Measurements from ENCODE around the gene MCHR2. TPM values are rescaled to one million over a fixed set of nuclear protein-coding genes. Genes with fewer than 3 reads are reported as not detected.

Gene MCHR2
- total RNA-seq, 2 donors from 2014 or later = not detected

DNA sequence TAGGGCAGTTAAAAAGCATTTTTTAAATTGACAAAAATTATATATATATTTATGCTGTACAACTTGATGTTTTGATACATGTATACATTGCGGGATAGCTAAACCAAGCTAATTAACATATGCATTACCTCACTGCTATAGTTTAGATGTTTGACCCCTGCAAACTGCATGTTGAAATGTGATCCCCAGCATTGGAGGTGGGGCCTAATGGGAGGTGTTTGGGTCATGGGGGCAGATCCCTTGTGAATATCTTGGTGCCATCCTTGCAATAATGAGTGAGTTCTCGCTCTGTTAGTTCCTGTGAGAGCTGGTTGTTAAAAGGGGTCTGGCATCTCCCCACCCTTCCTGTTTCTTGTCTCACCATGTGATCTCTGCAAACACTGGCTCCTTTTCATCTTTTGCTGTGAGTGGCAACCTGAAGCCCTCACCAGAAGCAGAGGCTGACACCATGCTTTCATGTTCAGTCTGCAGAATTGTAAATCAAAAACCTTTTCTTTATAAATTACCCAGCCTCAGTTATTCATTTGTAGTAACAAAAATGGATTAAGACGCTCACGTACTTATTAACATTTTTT is 111.8 kb downstream of the MCHR2 start:
- ATAC-seq (no peak), DNase-seq (no peak)
- Mint-ChIP-seq H3K4me1 (peaks cover 7% of the 10 kb centered on the region), H3K4me3 (no peak overlapping the region), H3K36me3 (ENCODE audit: low read depth) (no peaks in the 10 kb centered on the region), H3K27ac (no peak overlapping the region), H3K27me3 (peaks cover 21% of the 10 kb centered on the region)
- H3K9me3 ChIP-seq (ENCODE audit: control insufficient read depth, low read length, poor library complexity, severe bottlenecking) = no peaks in the 10 kb centered on the region

DNA sequence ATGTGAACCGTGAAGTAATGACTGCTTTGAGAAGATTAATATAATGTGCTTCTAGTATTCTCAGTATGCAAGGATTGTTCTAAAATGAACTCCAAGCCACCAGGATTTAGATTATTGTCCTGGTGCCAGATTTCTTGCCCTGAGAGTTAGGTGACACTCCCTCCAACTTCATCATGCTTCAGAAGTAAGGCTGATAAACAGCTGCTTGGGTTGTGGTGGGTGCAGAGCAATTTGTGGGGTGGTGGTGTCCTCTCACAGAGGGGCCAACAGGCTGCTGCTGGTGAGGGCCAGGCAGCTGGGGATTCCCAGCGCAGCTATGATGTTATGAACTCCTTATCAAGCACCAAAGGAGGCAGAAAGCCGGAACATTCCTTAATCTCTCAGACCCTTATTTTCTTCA is 114.6 kb downstream of the MCHR2 start:
- Mint-ChIP-seq H3K36me3 (ENCODE audit: low read depth) (no peaks in the 10 kb centered on the region), H3K27ac (no peak overlapping the region), H3K4me1 (peaks cover 7% of the 10 kb centered on the region), H3K27me3 (peaks cover 38% of the 10 kb centered on the region), H3K4me3 (no peak overlapping the region)
- H3K9me3 ChIP-seq (ENCODE audit: control insufficient read depth, low read length, poor library complexity, severe bottlenecking) = no peaks in the 10 kb centered on the region
- no peak for ATAC-seq
- DNase-seq = no peak

DNA sequence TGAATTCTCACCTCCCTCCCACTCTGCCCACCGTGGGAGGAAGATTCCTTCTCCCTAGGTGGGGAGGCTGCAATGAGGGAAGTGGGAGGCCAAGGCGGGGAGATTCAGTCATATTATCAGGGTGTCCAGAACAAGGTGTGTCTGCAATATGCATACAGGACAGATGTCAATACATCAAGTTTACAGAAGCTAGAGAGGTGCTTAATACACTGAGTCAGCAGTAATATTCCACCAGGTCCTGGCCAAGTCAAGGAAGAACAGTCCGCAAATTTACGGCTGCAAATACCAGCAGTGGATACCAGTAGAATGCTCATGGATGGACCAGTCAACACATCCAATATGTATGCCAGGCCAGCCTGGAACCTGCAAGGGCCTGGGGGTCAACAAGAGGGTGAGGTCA is 119.0 kb downstream of the MCHR2 start:
- Mint-ChIP-seq H3K27ac (no peak overlapping the region), H3K4me1 (no peaks in the 10 kb centered on the region)

DNA sequence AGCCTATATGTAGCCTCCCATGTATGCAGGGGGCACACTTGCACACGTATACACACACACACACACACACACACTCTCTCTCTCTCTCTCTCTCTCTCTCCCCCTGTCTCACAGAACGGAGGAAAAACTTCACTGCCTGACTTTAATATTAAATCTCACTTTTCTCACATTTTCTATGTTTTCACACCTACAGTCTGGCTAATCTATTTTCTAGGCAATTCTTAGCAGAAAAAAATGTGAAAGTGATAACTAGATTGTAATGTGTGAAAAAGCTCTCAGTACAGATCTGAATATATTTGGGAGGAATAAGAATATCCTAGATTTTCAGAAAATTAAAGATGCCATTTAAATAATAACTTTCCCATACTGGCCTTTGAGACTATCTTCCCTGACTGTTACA is 120.9 kb downstream of the MCHR2 start:
- no peak overlapping the region for H3K27ac Mint-ChIP-seq
- no peaks in the 10 kb centered on the region for H3K36me3 Mint-ChIP-seq (ENCODE audit: low read depth)
- peaks cover 73% of the 10 kb centered on the region for H3K27me3 Mint-ChIP-seq
- no peak for DNase-seq
- H3K4me1 Mint-ChIP-seq = peaks cover 7% of the 10 kb centered on the region
- no peaks in the 10 kb centered on the region for H3K9me3 ChIP-seq (ENCODE audit: control insufficient read depth, low read length, poor library complexity, severe bottlenecking)
- no peak for ATAC-seq
- no peak overlapping the region for H3K4me3 Mint-ChIP-seq

More for the DNA sequence above, 119.0 kb downstream of the MCHR2 start:
- H3K4me3 Mint-ChIP-seq = no peak overlapping the region
- no peaks in the 10 kb centered on the region for H3K9me3 ChIP-seq (ENCODE audit: control insufficient read depth, low read length, poor library complexity, severe bottlenecking)
- no peak for ATAC-seq
- H3K36me3 Mint-ChIP-seq (ENCODE audit: low read depth) = no peaks in the 10 kb centered on the region
- peaks cover 62% of the 10 kb centered on the region for H3K27me3 Mint-ChIP-seq
- no peak for DNase-seq

DNA sequence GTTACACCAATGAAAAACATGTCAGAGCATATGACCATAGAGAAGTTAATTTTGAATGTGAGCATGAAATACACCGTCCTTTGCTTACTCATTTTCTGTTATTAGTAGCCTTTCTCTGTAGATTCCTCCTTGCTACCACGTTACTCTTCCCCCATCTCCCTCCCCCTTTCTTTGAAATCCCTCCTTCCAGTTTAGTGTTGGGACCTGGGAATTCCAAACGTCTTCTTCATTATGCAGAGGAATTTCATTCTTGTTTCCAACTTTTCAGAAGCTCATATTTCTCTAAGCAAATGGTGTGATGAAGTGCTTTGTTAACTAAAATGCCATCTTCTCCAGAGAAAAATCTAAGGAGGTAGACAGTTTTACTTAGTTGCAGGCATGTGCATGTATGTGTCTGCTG is 122.4 kb downstream of the MCHR2 start:
- Mint-ChIP-seq H3K4me3 (no peak overlapping the region), H3K4me1 (peaks cover 7% of the 10 kb centered on the region), H3K27me3 (peaks cover 71% of the 10 kb centered on the region), H3K36me3 (ENCODE audit: low read depth) (no peaks in the 10 kb centered on the region), H3K27ac (no peak overlapping the region)
- no peak for ATAC-seq
- no peak for DNase-seq
- H3K9me3 ChIP-seq (ENCODE audit: control insufficient read depth, low read length, poor library complexity, severe bottlenecking) = no peaks in the 10 kb centered on the region
